ENCODE results near the gene KLC1. TPM values are rescaled to one million over a fixed set of nuclear protein-coding genes. Genes with fewer than 3 reads are reported as not detected.

Gene KLC1
- total and polyA plus RNA-seq, 8 donors = 56.5 to 522 (median 123) TPM

GRCh38 chr14:103708750-103709187, 79.8 kb downstream of the KLC1 start:
- DNase-seq = peak in 1 of 2 donors; percentile 76
- intact Hi-C loops (cut with DNase I; ENCODE audit: low total_unique reads) = no loop called here
- Histone ChIP-seq H3K27ac (peak overlapping the region in 1 of 5 donors; percentile 18), H3K4me1 (peaks cover 38 to 90% (median 79%) of the 10 kb centered on the region in 4 donors), H3K4me3 (no peak overlapping the region), H3K9me3 (no peaks in the 10 kb centered on the region), H3K36me3 (peaks cover 9 to 55% (median 46%) of the 10 kb centered on the region in 4 donors), H3K27me3 (no peaks in the 10 kb centered on the region)
- no peak for TF ChIP-seq POLR2AphosphoS5 (IDR thresholded peaks at IDR 0.05)
- 31 to 76% (median 43%) methylated on average over 17 to 18 of the region's 18 CpGs for WGBS, 5 donors

DNA sequence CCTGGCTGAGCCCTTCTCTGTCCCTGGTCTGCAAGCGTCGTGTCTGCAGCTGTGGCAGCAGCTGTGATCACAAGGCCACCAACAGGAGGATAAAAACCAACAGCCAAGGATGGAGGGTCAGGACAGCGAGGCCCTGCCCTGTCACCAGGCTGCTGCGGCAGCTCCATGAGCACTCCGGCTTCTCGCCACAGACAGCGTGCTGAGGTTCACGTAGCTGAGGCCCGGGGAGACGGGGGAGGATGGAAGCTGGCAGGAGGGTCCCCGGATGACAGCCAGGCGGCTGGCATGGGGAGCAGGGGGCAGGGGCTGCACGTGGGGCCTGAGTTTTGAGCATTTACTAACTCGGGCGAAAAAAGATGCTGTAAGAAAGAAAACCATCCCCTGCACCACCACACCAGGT, 80.8 kb downstream of the KLC1 start:
- H3K4me3 ChIP-seq = no peak overlapping the region
- WGBS, 5 donors = 87 to 94% (median 92%) methylated on average over 12 to 15 of the region's 15 CpGs
- H3K9me3 ChIP-seq = no peaks in the 10 kb centered on the region
- peaks cover 38 to 97% (median 83%) of the 10 kb centered on the region in 4 donors for H3K4me1 ChIP-seq
- intact Hi-C loops (cut with DNase I; ENCODE audit: low total_unique reads) = no loop called here
- DNase-seq = no peak
- peaks cover 4 to 45% (median 36%) of the 10 kb centered on the region in 4 donors for H3K36me3 ChIP-seq
- no peaks in the 10 kb centered on the region for H3K27me3 ChIP-seq
- peak overlapping the region in 1 of 5 donors; percentile 32 for H3K27ac ChIP-seq
- TF ChIP-seq POLR2AphosphoS5 (IDR thresholded peaks at IDR 0.05) = no peak
- TF ChIP-seq EP300 (IDR thresholded peaks at IDR 0.05) = no peak
- TF ChIP-seq POLR2A (IDR thresholded peaks at IDR 0.05) = no peak
- TF ChIP-seq, protein P1, sequence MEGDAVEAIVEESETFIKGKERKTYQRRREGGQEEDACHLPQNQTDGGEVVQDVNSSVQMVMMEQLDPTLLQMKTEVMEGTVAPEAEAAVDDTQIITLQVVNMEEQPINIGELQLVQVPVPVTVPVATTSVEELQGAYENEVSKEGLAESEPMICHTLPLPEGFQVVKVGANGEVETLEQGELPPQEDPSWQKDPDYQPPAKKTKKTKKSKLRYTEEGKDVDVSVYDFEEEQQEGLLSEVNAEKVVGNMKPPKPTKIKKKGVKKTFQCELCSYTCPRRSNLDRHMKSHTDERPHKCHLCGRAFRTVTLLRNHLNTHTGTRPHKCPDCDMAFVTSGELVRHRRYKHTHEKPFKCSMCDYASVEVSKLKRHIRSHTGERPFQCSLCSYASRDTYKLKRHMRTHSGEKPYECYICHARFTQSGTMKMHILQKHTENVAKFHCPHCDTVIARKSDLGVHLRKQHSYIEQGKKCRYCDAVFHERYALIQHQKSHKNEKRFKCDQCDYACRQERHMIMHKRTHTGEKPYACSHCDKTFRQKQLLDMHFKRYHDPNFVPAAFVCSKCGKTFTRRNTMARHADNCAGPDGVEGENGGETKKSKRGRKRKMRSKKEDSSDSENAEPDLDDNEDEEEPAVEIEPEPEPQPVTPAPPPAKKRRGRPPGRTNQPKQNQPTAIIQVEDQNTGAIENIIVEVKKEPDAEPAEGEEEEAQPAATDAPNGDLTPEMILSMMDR (IDR thresholded peaks at IDR 0.05) = no peak

- peak overlapping the region in 4 of 5 donors; percentile 71 to 84 (median 78) for H3K27ac ChIP-seq
- DNase-seq = no peak
- intact Hi-C loops (cut with DNase I; ENCODE audit: low total_unique reads) = no loop called here
Measured at GRCh38 chr14:103710771-103711377, 81.9 kb downstream of the KLC1 start.

DNA sequence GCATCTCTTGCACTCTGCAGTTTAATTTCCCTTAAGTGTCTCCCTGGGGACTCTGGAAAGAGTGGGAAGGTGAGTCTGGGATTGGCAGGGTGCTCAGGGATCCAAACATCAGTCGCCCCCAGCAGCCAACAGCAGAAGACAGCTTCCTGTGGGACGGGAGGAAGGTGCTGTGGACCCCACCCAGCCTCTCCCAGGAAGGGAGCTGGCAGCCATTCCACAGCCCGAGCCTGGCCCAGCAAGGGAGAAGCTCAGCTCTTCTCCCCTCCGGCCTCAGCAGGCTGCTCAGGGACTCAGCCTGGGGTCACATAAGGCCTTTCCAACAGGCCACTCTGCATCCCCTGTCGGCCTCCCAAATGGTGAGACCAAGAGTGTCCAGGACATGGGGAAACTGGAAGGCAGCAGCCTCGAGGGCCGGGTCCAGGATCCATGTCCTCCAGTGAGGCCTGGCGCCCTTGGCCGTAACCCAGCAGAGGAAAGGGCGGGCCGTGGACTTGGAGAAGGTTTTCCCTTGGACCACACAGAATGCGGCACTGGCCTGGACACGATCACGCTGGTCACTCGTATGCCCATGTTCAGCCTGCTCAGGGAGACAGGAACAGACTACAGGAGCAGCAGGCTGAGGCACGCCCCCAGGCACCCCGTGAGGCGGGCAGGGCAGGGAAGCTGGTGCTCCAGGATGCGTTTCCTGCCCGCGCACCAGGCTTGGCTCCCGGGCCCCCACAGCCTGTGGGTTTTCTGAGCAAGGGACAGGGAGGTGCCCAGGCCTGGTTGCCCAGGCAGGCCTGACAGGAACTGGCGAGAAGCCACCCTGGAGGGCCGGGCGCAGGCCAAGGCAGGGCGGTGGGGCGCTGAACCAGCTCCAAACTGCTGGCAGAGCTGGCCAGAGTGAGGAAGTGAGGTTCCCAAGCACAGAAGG, 82.8 kb downstream of the KLC1 start:
- H3K27ac ChIP-seq = peak overlapping the region; percentile 63 to 84 (median 77)
- peaks cover under 1 to 25% (median 20%) of the 10 kb centered on the region in 4 donors for H3K36me3 ChIP-seq
- H3K9me3 ChIP-seq = no peaks in the 10 kb centered on the region
- peaks cover 38 to 87% (median 76%) of the 10 kb centered on the region in 4 donors for H3K4me1 ChIP-seq
- no peaks in the 10 kb centered on the region for H3K27me3 ChIP-seq
- intact Hi-C loops (cut with DNase I; ENCODE audit: low total_unique reads) = no loop called here
- TF ChIP-seq POLR2AphosphoS5 (IDR thresholded peaks at IDR 0.05) (peak; percentile 1 to 48 (median 8)), EP300 (IDR thresholded peaks at IDR 0.05) (no peak), POLR2A (IDR thresholded peaks at IDR 0.05) (no peak)
- TF ChIP-seq, protein P1 (IDR thresholded peaks at IDR 0.05) = no peak
- WGBS, 5 donors = 19 to 44% (median 36%) methylated on average over 7 to 27 of the region's 27 CpGs
- no peak overlapping the region for H3K4me3 ChIP-seq
- DNase-seq = peak in 1 of 2 donors; percentile 85

More at GRCh38 chr14:103710771-103711377, 81.9 kb downstream of the KLC1 start:
- peaks cover 4 to 34% (median 29%) of the 10 kb centered on the region in 4 donors for H3K36me3 ChIP-seq
- no peak overlapping the region for H3K4me3 ChIP-seq
- TF ChIP-seq EP300 (IDR thresholded peaks at IDR 0.05) = no peak
- H3K9me3 ChIP-seq = no peaks in the 10 kb centered on the region
- H3K27me3 ChIP-seq = no peaks in the 10 kb centered on the region
- 28 to 62% (median 36%) methylated on average over 9 of the region's 9 CpGs for WGBS, 5 donors
- H3K4me1 ChIP-seq = peaks cover 38 to 90% (median 76%) of the 10 kb centered on the region in 4 donors

- Histone ChIP-seq H3K36me3 (peaks cover 0 to 16% (median 11%) of the 10 kb centered on the region in 4 donors), H3K27me3 (no peaks in the 10 kb centered on the region), H3K4me3 (no peak overlapping the region), H3K27ac (peak overlapping the region; percentile 63 to 84 (median 77)), H3K4me1 (peaks cover 43 to 90% (median 84%) of the 10 kb centered on the region in 4 donors), H3K9me3 (no peaks in the 10 kb centered on the region)
- DNase-seq = peak in 1 of 2 donors; percentile 46
- intact Hi-C loops (cut with DNase I; ENCODE audit: low total_unique reads) = no loop called here
- no peak for TF ChIP-seq POLR2AphosphoS5 (IDR thresholded peaks at IDR 0.05)
- TF ChIP-seq, protein P1 (IDR thresholded peaks at IDR 0.05) = no peak
- TF ChIP-seq POLR2A (IDR thresholded peaks at IDR 0.05) = no peak
- no peak for TF ChIP-seq EP300 (IDR thresholded peaks at IDR 0.05)
- 58 to 70% (median 62%) methylated on average over 15 to 24 of the region's 24 CpGs for WGBS, 5 donors
Measured at GRCh38 chr14:103712633-103713247, 83.7 kb downstream of the KLC1 start.
